ENCODE data around the gene AGA.

- no peak for TF ChIP-seq CTCF (IDR thresholded peaks at IDR 0.05; ENCODE audit: insufficient read depth, low read length, poor library complexity, severe bottlenecking)
- no peak for TF ChIP-seq EZH2phosphoT487 (conservative IDR thresholded peaks at IDR 0.05; ENCODE audit: low read length)
Observed at GRCh38 chr4:177460460-177460859, 18.2 kb upstream of the AGA start.
